ENCODE results near the gene MC4R.

DNA sequence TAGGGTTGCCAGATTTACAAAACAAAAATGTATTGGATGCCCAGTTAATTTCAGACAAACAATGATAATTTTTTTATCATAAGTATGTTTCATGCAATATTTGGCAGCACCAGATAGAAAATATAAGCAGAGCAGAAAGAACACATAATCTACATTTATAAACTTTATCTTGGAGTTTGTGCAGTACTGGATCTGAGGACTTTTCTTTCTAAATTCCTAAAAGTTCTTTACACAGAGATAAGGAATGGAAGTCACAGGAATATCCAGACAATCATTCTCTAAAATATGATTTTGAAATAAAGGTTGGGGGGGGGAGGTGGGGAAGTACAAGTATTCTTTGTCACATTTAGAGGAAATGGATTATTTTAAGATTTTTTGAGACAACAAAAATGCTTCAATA lies 28.8 kb upstream of the MC4R start:
- TF ChIP-seq POLR2AphosphoS5 (IDR thresholded peaks at IDR 0.05) (no peak), CTCF (IDR thresholded peaks at IDR 0.05) (no peak), POLR2A (IDR thresholded peaks at IDR 0.05; ENCODE audit: low read depth) (no peak), EP300 (IDR thresholded peaks at IDR 0.05) (no peak)

Data from esophagus muscularis mucosa (tissue), 4 donors.